Dermis microvascular lymphatic vessel endothelial cell (primary cell): ENCODE results near the gene NOP53. TPM values are rescaled to one million over a fixed set of nuclear protein-coding genes. Genes with fewer than 3 reads are reported as not detected.
"Not testable (repeated sequence)": the region's sequence is repeated elsewhere in the genome, so short reads cannot be mapped to it uniquely, and the experiment has no call there.

ENCODE experiments used
- DNase-seq, 2 donors: peaks; one replicate each; pipeline versions ENCODE4 v3.0.0 to v3.0.0-alpha.2; 2010; ENCODE audit warnings: low read depth in 2 of 2
- total RNA-seq: library from RNA; depleted of rRNA; stranded (reverse); fragments of >200 nt; gene quantifications from 2 replicates; pipeline ENCODE4 v1.2.1, GENCODE V29; 2014

NOP53 gene
- total RNA-seq, 1 donor from 2014 or later, result 71.5 TPM

DNA sequence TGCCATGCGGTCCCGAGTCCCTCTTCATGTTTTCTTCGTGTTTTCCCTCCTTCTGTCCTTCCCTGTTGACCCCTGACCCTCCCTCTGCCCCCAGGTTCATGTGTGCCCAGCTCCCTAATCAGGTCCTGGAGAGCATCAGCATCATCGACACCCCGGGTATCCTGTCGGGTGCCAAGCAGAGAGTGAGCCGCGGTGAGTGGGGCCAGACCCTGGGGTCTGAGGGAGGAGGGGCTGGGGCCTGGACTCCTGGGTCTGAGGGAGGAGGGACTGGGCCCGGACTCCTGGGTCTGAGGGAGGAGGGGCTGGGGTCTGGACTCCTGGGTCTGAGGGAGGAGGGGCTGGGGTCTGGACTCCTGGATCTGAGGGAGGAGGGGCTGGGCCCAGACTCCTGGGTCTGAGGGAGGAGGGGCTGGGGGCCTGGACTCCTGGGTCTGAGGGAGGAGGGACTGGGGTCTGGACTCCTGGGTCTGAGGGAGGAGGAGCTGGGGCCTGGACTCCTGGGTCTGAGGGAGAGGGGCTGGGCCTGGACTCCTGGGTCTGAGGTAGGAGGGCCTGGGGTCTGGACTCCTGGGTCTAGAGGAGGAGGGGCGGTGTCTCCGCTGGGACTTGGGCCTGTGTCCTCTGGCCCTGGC lies 26.8 kb upstream of the NOP53 start:
- DNase-seq, result not testable (repeated sequence)

DNA sequence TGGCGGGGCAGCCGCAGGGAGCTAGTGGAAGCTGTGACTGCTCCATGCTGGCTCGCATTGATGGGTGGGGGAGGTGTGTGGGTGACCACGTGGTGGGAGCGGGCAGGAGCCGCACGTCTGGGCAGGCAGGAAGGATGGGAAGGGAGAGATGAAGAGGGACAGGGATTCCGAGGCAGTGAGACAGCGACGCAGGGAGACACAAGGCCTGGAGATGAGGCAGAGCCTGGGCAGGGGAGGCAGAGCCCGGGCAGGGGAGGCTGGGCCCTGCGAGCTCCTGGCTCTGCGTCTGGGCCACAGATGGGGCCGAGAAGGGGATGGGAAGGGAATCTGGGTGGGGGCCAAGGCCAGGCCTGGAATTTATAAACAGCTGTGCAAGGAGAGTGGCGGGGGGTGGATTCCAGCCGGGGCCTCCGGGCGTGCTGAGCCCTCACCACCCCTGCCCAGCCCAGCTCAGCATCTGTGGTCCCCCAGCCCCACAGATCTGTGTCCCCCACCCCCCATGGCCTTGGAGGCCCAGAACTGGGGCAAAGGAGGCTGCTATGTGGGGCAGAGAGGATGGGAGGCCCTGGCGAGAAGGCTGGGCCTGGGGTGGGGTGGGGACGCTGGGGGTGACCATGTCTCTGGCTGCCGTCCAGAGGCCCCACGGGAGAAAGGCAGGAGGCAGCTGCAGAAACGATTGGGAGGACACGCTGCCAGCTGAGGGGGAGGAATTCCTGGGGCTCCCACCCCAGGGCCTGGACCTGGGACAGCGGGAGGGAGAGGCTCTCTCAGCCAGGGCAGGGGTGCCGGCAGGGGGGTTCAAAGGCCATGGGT lies 26.1 kb upstream of the NOP53 start:
- DNase-seq, result peak; percentile 75 to 87

DNA sequence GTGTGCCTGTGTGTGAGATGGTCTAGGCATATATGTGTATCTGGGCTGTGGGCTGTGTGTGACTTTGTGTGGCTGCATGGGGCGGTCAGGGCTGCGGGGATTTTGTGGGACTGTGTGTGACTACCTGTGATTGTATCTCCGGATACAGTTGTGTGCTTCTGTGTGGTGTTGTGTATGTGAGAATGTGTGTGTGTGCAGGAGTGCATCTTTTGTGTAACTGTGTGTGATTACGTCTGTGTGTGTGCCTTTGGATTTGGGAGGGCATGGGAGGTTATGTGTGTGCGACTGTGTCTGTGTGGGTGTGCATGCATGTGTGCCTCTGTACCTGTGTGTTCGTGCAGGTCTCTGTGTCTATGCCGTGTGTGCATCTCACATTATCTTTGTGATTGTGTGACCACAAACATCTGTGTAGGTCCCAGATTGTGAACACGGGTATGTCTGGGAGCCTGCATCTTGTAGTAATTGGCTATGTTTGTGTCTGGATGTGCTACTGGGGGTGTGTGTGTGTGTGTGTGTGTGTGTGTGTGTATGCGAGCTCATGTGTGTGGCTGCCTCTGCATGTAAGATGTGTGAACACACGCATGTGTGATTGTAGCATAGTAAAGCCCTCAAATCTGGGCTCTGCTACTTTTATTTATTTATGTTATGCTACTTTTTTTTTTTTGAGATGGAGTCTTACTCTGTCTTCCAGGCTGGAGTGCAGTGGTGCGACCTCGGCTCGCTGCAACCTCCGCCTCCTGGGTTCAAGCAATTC lies 24.5 kb upstream of the NOP53 start:
- no peak for DNase-seq

DNA sequence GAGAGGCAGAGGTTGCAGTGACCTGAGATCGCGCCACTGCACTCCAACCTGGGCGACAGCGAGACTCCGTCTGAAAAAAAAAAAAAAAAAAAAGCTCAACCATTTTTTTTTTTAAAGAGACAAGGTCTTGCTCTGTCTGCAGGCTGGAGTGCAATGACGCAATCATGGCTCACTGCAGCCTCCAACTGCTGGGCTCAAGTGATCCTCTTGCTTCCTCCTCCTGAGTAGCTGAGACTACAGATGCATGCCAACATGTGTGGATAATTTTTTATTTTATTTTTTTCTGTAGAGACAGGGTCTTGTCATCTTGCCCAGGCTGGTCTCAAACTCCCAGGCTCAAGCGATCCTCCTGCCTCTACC lies 21.8 kb upstream of the NOP53 start:
- DNase-seq, result no peak

DNA sequence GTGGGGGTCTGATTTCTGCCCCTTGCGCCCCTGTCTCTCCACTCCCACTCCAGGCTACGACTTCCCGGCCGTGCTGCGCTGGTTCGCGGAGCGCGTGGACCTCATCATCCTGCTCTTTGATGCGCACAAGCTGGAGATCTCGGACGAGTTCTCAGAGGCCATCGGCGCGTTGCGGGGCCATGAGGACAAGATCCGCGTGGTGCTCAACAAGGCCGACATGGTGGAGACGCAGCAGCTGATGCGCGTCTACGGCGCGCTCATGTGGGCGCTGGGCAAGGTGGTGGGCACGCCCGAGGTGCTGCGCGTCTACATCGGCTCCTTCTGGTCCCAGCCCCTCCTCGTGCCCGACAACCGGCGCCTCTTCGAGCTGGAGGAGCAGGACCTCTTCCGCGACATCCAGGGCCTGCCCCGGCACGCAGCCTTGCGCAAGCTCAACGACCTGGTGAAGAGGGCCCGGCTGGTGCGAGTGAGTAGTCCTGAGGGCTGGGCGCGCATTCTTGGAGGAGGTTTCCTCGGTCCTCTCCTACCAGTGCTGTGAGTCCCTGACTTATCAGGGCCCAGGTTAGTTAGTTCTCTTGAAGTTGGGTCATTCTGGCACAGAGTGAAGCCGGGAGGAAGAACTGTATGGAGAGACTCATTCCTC lies 19.5 kb upstream of the NOP53 start:
- no peak for DNase-seq

DNA sequence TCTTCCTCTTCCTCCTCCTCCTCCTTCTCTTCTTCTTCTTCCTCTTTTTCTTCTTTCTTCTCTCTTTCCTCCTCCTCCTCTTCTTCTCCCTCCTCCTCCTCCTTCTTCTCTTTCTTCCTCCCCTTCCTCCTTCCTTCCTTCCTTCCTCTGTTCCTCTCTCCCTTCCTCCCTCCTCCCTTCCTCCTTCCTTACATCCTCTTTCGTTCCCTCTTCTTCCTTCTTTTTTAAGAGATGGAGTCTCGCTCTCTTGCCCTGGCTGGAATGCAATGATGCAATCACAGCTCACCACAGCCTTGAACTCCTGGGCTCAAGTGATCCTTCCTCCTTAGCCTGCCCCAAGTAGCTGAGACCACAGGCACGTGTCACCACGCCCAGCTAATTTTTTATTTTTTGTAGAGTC lies 18.9 kb upstream of the NOP53 start:
- DNase-seq, result no peak

DNA sequence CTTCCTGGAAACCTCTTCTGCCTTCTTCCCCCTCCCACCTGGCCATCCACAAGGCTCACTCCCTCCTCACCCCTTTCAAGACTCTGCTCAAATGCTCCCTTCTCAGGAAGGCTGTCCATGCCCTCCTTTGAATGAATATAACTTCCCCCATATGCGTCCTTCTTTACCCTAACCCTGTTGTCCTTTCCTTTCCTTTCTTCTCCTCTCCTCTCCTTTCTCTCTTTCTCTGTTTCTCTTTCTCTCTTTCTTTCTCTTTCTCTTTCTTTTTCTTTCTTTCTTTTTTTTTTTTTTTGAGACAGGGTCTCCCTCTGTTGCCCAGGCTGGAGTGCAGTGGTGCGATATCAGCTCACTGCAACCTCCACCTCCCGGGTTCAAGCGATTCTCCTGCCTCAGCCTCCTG lies 17.1 kb upstream of the NOP53 start:
- not testable (repeated sequence) for DNase-seq

DNA sequence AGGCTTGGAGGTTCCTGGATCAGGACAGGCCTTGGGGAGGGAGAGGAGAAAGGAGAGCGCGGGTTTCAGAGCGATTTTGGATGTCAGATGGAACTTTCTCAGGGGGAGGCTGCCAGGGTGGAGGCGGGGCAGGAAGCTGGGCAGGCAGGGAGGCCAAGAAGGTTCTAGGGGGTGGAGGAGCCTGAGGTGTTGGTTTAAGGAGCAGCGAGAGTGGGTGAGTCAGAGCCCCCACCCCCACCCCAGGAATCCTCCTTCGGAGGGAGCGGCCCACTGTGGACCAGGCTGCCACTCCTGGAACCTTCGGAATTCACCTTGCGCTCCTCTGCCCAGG lies 15.9 kb upstream of the NOP53 start:
- peak in 1 of 2 donors; percentile 77 for DNase-seq

DNA sequence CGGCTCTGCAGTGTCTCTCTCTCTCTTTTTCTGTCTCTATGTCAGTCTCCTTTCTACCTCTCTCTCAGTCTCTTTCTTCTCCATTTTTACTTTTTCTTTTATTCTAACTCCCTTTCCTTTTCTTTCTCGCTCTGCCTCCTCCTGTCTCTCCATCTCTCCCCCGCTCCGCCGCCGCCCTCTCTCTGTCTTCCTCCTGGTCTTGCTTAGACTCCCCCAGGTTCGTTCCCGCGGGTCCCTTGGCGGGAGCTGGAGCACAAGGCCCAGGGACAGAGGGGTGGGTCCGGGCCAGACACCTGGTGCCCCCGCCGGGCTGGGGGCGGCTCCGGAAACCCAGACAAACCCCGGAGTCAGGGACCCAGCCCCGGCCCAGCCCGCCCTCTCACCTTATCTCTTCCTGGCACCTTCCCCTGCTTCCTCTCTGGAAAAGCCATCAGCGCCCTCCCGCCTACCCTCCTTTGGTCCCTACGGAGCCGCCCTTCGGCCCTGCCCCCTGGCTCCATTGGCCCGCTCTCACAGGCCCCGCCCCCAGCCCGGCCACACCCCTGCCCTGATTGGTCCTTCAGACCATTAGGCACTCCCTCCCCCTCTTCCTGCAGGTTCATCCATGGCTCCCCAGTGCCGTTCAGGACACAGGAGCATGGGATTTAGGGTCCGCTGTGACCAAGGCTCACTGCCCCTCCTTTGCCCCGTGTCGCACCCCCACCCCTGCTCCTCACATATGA lies 15.4 kb upstream of the NOP53 start:
- peak; percentile 92 to 95 for DNase-seq

DNA sequence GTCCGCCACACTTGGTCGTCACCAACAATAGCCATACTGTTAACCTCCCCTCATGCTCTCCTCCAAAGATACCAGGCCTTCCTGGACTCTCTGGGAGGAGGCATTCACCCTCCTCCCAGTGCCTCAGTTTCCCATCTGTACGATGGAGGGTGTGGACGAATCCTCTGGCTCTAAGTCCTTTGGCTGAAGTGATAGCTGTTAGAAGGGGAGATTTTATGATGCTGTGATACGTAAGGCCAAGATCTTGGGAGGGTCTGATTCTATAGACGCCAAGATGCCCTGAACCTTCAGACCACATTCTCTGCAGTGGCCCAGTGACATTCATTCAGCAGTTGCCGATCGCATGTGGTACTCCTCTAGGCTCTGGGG lies 14.8 kb upstream of the NOP53 start:
- no peak for DNase-seq

DNA sequence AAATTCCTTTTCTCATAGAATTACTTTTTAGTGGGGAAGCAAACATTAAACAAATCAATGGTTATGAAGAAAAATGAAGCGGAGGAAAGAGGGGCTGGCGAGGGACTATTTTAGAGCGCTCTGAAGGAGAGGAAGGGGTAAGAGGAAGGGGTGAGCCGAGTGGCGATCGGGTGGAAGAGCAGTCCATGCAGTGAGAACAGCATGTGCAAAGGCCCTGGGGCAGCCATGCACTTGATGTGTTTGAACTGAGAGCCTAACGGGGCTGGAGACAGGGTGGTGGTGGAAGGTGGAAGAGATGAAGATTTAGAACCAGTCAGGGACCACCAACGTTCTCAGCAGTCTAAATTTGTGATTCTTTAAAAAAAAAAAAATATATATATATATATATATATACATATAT lies 14.4 kb upstream of the NOP53 start:
- DNase-seq, result no peak

DNA sequence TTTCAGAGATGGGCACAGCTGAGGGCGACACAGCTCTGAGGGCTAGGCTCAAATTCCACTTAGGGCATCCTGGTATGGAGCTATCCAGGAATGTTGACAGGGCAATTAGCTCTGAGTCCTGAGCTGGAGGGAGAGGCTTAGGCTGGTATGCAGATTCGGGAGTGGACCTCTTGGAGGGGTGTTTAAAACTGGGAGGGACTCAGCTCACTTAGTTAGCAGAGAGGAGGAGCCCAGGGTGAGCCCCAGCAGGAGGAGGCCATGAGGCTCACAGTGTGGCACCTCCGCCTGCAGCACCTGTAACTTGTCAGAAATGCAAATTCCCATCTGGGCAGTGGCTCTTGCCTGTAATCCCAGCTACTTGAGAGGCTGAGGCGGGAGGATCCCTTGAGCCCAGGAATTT lies 10.2 kb upstream of the NOP53 start:
- no peak for DNase-seq

DNA sequence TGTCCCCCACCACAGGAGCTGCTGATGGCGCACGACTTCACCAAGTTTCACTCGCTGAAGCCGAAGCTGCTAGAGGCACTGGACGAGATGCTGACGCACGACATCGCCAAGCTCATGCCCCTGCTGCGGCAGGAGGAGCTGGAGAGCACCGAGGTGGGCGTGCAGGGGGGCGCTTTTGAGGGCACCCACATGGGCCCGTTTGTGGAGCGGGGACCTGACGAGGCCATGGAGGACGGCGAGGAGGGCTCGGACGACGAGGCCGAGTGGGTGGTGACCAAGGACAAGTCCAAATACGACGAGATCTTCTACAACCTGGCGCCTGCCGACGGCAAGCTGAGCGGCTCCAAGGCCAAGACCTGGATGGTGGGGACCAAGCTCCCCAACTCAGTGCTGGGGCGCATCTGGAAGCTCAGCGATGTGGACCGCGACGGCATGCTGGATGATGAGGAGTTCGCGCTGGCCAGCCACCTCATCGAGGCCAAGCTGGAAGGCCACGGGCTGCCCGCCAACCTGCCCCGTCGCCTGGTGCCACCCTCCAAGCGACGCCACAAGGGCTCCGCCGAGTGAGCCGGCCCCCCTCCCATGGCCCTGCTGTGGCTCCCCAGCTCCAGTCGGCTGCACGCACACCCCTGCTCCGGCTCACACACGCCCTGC lies 4.4 kb upstream of the NOP53 start:
- no peak for DNase-seq

DNA sequence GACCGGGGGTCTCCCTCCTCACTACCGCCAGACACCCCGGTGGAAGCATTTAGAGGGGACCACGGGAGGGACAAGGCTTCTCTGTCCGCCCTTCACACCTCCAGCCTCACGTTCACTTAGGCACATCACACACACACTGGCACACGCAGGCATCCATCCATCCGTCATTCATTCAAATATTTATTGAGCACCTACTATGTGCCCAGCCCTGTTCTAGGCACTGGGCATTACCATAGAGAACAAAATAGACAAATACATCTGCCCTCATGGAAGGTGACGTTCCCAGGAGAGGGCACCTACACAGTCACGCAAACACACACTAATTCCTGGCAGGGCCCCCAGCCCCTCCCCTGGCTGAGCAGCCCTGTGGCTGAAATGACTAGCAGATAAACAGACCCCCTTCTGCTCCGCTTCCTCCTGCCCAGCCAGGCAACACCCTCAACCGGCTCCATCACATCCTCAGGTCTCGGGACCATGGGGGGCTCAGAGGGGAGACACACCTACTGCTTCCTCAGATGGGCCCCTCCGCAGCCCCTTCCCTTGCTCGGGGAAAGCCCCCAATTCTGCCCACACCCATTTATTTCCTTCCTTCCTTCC lies 3.7 kb upstream of the NOP53 start:
- peak in 1 of 2 donors; percentile 59 for DNase-seq

DNA sequence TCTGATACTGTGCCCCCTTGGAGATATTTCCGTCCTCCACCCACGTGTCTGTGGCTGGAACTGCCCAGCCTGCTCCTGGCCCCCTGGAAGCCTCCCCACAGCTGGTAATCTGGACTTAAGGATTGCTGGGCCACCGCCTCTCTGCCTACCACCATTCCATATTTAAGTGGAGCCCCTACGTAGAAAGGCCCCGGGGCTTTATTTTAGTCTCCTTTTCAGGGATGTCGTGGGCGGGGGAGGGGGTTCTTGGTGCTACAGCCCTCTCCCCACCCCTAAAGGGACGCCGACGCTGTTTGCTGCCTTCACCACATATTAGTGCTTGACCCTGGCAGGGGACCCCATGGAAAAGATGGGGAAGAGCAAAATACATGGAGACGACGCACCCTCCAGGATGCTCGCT lies 2.7 kb upstream of the NOP53 start:
- peak in 1 of 2 donors; percentile 45 for DNase-seq

DNA sequence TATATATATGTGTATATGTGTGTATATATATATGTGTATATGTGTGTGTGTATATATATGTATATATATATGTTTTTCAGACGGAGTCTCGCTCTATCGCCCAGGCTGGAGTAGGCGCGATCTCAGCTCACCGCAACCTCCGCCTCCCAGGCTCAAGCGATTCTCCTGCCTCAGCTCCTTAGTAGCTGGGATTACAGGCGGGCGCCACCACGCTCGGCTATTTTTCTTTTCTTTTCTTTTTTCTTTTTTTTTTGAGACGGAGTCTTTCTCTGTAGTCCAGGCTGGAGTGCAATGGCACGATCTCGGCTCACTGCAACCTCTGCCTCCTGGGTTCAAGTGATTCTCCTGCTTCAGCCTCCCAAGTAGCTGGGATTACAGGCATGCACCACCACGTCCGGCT lies 783 bp downstream of the NOP53 start:
- DNase-seq, result not testable (repeated sequence)

DNA sequence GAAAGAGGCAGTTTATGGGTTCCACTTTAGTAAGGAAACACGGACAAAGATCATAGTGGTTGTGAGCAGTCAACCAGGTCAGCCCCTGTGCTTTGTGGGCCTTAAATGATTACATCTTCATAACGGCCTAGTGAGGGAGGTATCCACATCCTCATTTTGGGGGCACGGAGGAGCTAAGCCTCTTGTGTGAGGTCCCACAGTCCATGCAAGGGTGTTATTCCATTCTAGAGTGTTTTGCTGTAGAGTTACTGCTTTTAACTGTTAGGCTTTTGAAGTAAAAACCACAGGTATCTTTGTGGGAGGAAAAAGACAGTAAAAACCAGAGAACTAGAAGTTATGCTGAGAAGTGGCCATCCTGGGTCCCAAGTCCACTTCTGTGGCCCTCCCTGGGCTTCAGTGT lies 4.0 kb downstream of the NOP53 start:
- no peak for DNase-seq

DNA sequence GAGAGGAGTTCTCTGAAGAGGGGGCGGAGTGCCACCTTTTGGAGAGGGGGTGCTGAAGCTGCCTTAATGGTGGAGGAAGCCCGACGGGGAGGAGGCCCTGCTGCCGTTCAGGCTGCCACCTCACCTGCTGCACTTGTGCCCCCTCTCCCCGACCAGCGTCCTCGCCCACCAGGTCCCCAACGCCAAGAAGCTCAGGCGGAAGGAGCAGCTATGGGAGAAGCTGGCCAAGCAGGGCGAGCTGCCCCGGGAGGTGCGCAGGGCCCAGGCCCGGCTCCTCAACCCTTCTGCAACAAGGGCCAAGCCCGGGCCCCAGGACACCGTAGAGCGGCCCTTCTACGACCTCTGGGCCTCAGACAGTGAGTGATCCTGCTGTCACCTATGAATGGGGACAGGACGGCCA lies 5.4 kb downstream of the NOP53 start:
- DNase-seq, result no peak

DNA sequence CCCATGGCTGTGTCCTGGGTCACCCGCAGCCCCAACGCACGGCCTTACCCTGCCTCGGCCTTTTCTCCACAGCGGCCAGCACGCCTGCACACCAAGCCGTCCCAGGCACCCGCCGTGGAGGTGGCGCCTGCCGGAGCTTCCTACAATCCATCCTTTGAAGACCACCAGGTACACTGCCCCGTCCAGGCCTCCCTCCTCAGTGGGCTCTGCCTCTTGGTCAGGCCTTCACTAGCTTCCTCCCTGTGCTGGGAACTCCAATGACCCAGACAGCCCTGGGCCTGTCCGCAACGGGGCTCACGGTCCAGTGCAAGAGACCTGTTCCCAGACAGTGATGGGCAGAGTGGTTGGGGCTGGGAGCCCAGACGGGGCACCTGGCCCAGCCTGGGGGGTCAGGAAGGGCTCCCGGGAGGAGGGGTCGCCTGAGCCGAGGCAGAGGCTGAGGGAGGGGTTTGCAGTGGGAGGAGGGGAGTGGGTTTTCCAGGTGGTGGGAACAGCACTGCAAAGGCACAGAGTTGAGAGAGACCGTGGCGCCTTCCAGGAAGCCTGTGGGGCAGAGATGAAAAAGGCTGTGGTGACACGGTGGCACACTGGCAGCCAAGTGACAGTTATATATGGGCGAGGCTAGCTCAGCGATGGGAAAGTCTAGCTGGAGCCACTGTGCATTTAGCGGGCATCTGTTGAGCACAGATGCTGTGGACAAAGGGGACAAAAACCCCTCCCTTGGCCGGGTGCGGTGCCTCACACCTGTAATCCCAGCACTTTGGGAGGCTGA lies 7.3 kb downstream of the NOP53 start:
- DNase-seq, result no peak
